ENCODE measurements around the gene HIBCH.
A peak's percentile ranks its signal among the peaks of the same experiment; 100 is the strongest.
"Not testable (repeated sequence)": the region's sequence is repeated elsewhere in the genome, so short reads cannot be mapped to it uniquely, and the experiment has no call there.

HIBCH gene

DNA sequence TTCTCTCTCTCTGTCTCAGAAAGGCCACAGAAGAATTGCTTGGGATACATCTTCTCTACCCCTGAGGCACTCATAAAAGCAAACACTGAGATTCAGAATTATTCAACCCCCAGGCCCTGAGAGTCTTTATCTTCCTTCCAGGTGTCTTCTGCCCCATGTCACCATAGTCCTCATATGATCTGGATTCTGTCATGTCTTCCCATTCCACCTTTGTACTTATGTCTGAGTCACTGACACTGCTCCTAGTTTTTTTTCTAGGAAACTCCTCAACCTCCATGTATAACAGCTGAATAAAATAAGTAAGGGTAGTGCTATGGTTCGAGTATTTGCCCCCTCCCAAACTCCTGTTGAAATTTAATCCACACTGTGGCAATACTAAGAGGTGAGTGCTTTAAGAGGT is 11.6 kb downstream of the HIBCH start:
- no peak for DNase-seq

DNA sequence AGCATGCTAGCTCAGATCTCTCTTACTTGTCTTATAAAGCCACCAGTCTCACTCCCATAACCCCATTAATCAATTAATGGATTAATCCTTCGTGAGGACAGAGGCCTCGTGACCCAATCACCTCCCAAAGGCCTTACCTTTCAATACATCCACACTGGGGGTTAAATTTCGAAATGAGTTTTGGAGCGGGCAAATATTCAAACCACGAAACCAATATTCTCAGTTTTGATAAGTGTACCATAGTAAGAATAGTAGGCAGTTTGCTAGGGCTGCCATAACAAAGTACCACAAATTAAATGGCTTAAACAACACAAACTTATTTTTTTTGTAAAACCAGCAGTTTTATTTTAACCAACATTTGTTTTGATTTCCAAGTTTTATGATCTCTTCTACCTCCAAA is 15.2 kb downstream of the HIBCH start:
- DNase-seq, result no peak

DNA sequence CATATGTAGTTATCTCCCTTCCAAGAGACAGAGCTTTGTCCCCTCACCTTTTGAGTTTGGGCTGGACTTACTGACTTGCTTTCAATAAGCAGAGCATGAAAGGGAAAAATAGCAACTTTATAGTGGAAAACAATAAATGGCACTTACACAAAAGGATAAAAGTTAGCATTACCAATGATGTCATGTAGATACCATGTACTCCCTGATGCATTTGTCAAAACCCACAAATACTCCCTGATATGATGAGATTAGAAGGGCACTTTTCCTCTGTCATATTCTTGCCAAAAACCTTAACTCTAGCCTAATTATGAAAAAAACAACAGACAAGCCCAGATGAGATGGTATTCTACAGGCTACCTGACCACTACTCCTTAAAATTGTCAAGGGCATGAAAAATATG is 16.0 kb downstream of the HIBCH start:
- no peak for DNase-seq

DNA sequence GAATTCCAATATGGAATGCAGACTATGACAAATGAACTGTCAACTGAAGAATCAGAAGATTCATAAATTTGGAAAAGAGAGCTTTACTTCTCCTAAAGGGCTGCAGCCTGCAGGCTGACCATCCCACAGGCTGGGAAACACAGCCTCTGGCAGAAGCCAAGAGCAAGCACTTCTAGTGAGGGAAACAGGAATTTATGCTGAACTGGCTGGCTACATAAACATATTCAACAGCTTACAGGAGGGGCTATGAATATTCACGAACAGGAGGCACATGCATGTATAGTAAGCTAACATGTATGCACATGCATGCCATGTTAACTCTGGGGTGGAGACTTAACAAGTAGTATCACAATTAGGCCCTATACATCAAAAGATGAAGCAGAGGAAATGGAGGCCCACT is 17.6 kb downstream of the HIBCH start:
- DNase-seq, result no peak

DNA sequence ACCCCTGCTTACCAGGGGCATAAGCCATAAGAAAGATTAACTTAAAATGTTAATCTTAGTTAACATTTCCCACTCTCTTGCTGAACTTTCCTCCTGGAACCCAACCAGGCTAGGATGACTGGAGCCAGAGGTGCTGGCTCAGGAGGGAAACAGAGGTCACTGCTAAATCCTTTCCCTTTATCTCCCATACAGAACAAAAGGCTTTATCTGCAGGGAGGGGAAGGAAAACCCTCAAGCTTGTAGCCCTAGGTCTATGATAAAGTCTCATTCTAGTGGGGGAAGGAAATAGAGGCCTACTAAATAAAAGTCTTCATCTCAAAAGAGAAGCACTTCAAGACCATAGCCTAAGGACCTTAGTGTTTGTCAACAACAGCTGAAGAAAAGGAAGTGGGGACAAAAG is 18.6 kb downstream of the HIBCH start:
- no peak for DNase-seq

DNA sequence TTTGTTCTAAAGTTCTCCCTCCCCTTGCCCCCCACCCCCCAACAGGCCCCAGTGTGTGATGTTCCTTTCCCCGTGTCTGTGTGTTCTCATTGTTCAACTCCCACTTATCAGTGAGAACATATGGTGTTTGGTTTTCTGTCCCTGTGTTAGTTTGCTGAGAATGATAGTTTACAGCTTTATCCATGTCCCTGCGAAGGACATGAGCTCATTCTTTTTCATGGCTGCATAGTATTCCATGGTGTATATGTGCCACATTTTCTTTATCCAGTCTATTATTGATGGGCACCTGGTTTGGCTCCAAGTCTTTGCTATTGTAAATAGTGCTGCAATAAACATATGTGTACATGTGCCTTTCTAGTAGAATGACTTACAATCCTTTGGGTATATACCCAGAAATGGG is 21.7 kb downstream of the HIBCH start:
- not testable (repeated sequence) for DNase-seq

DNA sequence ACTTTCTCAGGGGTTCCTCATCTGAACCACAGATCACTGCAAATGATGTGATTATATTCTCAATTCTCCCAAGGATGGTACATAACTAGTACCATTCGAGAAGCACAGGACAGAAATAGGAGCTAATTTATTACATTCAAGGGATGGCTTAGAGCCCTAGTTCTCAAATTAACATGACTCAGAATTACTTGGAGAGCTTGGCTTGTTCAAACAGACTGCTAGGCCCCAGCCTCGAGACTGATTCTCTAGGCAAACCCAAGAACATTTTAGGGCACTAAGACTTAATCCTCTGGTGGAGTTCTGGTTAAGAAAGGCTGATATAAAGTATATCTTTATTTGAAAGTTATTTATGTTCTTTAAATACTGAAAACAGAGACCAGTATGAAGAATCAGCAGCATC is 35.8 kb downstream of the HIBCH start:
- DNase-seq, result no peak

DNA sequence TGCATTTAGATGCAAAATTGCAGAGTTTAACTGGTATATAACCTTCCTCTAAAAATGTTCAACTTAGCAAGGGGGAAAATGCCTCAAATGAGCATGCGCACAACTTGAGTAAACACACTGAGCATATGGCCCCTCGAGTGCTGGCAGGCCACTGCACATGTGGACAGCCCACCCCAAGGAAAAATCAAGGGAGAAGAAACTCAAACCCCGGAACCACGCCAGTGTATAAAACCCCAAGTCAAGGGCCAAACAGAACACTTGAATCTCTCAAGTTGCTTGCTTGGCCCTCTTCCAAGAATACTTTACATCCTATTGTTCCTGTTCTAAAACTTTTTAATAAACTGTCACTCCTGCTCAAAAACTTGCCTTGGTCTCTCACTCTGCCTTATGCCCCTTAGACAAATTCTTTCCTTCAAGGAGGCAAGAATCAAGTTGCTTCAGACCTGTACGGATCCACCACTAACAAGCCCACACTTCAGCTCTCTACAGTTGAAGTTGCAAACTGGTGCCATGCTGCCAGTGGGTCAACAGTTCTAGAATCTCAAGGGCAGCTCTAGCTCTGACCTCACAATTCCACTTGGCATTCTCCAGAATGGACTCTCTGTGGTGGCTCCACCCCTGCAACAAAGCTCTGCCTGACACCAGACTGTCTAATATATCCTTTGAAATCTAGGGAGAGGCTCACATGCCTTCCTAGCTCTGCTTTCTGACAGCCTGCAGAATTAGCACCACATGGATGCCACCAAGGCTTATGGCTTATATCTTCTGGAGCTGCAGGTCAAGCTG is 38.9 kb downstream of the HIBCH start:
- DNase-seq, result no peak

DNA sequence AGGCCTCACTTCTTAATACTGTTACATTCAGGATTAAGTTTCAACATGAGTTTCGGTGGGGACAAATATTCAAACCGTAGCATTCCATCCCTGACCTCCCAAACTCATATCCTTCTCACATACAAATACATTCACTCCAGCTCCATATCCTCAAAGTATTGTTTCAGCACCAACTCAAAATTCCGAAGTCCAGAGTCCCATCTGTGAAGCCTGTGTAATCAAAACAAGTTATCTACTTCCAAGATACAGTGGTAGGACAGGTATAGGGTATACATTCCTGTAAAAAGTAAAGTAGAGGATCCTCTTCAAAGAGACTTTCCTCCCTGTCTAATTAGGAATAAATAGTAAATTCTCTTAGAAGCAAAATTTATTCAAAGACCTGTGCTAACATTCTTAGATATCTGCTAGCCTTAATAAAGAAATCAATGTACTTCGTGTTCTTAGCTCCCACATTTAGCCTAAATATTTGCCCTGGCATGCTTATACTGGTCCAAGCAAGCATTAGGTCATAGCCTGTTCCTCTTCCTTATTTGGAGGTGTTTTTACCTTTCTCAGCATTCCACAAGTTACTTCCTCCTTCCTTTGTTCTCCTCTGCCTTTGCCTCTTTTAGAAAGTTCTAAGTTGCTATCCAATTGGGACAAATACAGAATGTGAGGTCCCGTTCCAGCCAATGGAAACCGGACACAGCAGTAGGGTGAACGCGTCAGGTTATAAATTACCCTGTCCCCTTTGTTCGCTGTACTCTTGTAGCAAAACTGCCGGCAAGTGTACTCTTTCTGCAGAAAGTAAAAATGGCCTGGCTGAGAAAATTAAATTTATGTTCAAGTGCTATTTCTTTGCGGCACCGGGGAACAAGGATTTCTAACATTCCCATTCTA is 40.1 kb downstream of the HIBCH start:
- not testable (repeated sequence) for DNase-seq

DNA sequence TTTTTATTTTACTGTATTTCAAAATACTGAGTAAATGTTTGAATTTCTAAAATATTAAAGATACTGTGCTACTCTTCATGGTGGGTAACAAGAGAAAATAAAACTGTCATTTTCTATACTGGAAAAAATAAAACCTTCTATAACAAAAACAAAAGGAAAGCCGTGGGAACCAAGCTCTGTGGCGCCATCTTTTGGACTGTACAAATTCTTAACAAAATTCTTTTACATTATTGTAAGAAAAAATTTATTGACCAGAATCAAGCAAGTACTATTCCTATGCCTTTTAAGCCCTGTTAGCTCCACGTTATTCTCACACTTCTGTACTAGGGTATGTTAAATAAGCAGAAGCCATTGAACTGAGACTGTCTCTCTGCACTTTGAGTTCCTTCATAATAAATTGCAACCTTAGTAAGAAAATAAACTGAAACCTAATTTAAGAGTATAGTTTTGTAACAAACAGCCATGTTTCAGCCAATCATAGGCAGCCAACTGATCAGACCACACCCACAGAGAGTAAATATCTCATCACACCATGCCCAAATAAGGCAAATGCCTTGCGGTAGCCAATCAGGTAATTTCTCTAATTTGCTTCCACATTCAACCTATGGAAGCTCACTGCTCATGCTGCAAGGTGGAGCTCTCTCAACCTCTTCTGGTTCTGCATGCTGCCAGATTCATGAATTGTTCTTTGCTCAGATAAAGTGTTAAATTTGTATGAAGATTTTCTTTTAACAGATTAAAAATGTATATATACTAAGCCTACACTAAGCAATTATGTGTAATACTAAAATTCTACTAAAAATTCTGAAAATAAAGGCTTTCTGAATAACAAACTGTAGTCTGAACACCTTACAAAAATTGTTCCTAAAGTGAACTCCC is 42.2 kb downstream of the HIBCH start:
- DNase-seq, result peak in 2 of 56 donors; percentile 1 to 2

DNA sequence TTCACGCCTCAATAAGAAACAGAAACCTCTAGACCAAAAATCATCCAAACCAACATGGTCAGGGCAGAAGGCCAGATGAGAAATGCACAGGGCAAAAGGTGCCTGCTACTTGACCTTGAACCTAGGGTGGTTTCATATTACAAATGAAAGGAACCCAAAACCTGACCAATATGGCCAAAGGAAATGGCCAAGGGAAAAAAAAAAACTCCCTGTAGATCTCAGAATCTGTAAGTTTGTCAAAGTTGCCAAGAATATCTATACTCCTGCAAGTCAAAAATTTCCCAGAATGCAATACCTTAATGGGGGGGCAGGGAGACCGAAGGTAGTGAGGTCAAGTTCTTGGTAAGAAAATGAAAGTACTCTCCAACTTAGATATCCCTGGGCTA is 47.2 kb downstream of the HIBCH start:
- DNase-seq, result no peak

DNA sequence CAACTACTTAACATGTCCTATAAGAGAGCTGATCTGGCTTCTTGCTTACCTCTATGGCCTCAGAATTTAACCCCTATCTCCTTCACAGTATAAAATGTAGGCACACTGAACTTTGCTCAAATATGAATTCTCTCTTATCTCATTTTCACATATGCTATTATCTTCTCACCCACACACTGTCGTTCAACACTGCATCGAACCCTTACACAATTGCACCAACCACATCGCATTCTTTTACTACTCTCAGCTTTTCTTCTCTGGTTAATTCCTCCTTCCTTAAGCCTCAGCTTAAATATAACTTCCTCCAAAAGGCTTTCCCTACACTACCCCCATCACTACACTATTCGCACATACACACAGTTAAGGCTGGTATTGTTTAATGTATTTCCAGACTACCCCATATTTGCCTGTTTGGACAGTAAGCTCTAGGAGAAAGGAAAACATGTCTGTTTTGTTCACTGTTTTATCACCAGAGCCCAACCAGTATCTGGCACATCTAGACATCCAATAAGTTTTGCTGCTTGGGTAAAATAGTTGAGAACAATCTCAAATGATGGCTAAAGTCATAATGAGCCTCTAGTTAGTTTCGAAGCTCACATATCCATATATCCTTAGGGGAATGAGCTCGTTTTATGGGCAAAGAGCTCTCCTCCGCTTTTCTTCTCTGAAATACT is 47.7 kb downstream of the HIBCH start:
- DNase-seq, result no peak

DNA sequence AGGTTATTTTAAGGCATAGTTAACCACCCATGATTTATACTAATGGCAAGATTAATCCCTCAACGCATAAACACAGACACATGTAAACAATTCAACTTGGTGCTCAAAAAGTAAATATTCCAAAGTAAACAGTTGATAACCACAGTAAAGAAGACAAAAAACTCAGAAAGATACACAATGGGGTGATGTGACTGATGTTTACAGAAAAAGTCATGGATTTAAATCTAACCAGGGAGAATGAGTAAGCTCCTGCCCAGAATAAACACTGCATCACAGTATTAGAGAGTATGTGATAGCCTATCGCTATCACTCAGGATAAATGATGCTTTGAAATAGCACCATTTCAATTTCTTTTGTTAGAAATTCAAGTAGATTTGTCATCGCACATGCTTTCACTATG is 49.3 kb downstream of the HIBCH start:
- no peak for DNase-seq

DNA sequence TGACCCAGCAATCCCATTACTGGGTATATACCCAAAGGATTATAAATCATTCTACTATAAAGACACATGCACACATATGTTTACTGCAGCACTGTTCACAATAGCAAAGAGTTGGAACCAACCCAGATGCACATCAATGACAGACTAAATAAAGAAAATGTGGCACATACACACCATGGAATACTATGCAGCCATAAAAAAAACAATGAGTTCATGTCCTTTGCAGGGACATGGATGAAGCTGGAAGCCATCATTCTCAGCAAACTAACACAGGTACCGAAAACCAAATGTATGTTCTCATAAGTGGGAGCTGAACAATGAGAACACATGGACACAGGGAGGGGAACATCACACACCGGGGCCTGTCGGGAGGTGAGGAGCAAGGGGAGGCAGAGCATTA is 49.9 kb downstream of the HIBCH start:
- DNase-seq, result not testable (repeated sequence)

DNA sequence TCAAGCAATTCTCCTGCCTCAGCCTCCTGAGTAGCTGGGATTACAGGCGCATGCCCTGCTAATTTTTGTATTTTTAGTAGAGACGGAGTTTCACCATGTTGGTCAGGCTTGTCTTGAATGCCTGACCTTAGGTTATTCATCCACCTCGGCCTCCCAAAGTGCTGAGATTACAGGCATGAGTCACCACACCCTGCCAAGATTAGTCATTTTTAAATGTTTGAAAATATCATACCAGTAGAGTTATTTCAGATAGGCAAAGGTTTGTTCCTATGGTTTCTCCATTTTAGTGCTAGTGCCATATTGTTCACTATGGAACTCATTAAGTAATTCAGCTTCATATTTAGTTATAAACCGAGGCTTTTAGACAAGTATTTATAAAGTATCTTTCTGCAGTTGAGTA is 52.3 kb downstream of the HIBCH start:
- DNase-seq, result no peak

DNA sequence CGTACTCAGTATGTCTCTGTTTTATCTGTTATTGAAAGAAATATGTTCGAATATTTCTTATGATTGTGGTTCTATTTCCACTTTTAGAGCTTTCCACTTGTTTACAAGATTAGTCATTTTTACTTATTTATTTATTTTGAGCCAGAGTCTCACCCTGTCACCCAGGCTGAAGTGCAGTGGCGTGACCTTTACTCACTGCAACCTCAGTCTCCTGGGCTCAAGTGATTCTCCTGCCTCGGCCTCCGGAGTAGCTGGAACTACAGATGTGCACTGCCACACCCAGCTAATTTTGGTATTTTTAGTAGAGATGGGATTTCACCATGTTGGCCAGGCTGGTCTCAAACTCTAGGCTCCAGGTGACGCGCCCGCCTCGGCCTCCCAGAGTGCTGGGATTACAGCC is 53.3 kb downstream of the HIBCH start:
- DNase-seq, result no peak

DNA sequence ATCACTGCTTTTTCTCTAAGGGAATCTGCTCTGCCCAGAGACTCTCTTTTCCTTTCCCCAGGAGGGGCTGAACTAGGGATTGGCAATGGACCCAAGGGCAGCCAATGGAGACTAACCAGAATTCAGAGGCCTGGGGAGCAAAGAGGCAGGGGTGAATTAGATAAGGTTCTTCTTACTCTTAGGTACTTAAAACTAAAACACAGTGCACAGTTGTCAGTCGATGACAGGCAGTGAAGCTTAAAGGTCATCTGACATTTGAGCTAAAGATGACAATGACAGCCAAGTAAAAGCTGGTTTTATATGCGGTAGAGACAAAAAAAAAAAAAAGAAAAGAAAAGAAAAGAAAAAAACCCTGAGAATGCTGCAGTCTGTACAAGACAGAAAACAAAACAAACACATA is 57.8 kb downstream of the HIBCH start:
- DNase-seq, result no peak

DNA sequence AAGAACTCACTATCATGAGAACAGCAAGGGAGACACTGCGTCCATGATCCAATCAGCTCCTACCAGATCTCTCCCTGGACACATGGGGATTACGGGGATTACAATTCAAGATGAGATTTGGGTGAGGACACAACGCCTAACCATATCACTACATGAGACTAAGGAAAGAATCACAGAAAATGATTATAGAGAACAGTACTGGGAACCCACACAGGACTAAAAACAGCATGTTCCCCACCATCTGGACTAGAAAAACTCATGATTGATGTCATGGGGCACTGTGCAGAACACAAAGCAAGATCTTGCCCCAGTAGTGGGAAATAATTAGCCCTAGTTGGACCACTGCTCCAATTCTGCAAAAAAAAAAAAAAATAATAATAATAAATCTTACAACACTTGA is 63.5 kb downstream of the HIBCH start:
- DNase-seq, result no peak

DNA sequence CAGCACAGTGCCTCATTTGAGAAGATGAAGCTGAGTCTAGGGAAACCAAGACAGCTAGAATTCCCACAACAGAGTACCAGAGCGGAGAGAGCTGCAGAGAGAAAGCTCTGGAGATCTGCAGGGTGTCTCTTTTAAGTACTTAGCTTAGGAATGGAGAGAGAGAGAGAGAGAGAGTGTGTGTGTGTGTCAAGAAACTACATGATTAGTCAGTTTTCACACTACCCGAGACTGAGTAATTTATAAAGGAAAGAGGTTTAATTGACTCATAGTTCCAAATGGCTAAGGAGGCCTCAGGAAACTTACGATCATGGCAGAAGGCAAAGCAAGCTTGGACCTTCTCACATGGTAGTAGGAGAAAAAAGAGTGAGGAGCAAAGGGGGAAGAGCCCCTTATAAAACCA is 64.0 kb downstream of the HIBCH start:
- no peak for DNase-seq

DNA sequence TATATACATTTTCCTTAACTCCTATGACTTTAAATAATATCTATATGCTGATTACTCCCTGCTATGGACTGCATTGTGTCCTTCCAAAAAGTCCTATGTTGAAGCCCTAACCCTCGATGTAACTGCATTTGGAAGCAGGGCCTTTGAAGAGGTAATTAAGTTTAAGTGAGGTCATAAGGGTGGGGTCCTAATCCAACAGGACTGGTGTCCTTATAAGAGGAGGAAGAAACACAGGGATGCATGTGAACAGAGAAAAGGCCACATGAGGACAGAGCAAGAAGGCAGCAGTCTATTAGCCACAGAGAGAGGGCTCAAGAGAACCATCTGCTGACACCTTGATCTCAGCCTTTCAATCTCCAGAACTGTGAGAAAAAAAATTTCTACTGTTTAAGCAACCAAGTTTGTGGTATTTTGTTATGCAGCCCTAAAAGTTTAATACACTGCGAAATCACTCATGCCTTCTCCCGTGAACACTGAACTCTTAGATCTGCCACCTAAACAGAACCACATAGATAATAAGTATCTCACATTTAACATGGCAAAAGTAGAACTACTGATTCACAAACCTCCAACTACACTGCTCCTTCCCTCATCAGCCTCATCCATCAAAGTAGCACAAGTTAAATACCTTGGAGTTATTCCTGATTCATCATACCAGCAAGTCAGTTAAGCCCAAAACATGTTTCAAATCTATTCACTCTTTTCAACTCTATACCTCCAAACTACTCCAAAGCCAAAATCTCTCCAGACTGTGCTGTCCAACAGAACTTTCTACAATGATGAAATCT is 65.4 kb downstream of the HIBCH start:
- no peak for DNase-seq
